Measurements from ENCODE around the gene GPR142. TPM values are rescaled to one million over a fixed set of nuclear protein-coding genes. Genes with fewer than 3 reads are reported as not detected.
"Not testable (repeated sequence)": the region's sequence is repeated elsewhere in the genome, so short reads cannot be mapped to it uniquely, and the experiment has no call there.

GPR142 gene
- total and polyA plus RNA-seq, 3 donors from 2014 or later = 0.51 to 0.87 (median 0.55) TPM

DNA sequence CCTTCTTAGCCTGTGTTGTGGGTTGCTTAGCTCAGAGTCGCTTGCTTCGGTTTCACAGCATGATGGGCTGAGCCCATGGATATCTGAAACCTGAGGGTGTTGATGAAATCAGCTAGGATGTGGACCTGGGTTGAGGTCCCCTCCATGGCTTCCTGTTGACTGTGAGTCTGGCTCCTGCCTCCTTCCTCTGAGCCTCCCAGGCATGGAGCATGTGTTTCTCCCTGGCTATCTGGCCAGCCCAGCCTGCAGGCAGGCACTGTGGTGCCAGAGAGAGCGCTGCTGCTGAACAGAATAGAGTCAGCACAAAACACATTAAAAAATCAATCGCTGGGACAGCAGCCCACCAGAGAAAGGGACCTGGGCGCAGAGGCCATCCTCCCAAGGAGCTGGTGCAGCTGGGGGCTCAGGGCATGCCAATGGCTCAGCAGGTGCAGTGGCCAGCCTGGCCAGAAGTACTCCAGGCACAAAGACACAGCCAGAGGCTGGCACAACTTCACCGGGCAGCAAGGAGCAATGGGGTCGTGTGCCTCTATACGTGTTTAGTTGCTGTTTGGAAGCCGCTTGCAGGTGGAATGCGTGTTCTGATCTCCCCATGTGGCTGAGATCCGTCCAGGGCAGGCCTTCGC is 36.3 kb downstream of the GPR142 start:
- no peaks in the 10 kb centered on the region for H3K9me3 ChIP-seq
- 69 to 78% methylated on average over 12 of the region's 12 CpGs for WGBS, 2 donors
- H3K4me1 ChIP-seq = no peaks in the 10 kb centered on the region
- H3K36me3 ChIP-seq (ENCODE audit: low read depth, missing control alignments) = no peaks in the 10 kb centered on the region
- no peaks in the 10 kb centered on the region for H3K27me3 ChIP-seq
- TF ChIP-seq, protein P1, sequence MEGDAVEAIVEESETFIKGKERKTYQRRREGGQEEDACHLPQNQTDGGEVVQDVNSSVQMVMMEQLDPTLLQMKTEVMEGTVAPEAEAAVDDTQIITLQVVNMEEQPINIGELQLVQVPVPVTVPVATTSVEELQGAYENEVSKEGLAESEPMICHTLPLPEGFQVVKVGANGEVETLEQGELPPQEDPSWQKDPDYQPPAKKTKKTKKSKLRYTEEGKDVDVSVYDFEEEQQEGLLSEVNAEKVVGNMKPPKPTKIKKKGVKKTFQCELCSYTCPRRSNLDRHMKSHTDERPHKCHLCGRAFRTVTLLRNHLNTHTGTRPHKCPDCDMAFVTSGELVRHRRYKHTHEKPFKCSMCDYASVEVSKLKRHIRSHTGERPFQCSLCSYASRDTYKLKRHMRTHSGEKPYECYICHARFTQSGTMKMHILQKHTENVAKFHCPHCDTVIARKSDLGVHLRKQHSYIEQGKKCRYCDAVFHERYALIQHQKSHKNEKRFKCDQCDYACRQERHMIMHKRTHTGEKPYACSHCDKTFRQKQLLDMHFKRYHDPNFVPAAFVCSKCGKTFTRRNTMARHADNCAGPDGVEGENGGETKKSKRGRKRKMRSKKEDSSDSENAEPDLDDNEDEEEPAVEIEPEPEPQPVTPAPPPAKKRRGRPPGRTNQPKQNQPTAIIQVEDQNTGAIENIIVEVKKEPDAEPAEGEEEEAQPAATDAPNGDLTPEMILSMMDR (IDR thresholded peaks at IDR 0.05) = no peak
- no peak for TF ChIP-seq POLR2A (IDR thresholded peaks at IDR 0.05)
- no peak overlapping the region for H3K4me3 ChIP-seq
- H3K27ac ChIP-seq = no peak overlapping the region
- DNase-seq = no peak
- intact Hi-C loops (cut with DNase I; ENCODE audit: low total_unique reads) = no loop called here

DNA sequence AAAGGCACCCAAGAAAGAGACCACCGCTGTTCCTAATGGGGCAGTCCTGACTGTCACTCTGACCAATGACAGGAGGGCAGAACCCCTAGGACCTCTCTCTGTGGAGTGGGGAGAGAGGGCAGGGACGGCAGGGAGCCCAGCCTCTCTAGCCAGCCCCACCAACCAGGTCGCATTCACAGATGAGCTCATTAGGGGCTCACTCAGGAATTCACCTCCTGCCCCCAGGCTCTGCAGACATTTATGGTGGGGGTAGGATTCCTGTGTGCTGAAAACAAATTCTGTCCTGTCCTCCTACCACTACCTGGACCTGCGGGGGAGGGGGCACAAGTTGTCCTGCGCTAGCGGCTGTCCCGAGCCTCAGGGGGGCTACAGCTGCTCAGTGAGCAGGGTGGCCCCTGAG is 36.9 kb downstream of the GPR142 start:
- TF ChIP-seq, protein P1 (IDR thresholded peaks at IDR 0.05) = no peak
- TF ChIP-seq POLR2A (IDR thresholded peaks at IDR 0.05) = no peak
- no peaks in the 10 kb centered on the region for H3K36me3 ChIP-seq (ENCODE audit: low read depth, missing control alignments)
- H3K4me1 ChIP-seq = no peaks in the 10 kb centered on the region
- WGBS, 2 donors = 51 to 56% methylated on average over 3 to 7 of the region's 7 CpGs
- no peak overlapping the region for H3K27ac ChIP-seq
- intact Hi-C loops (cut with DNase I; ENCODE audit: low total_unique reads) = no loop called here
- H3K4me3 ChIP-seq = no peak overlapping the region
- no peaks in the 10 kb centered on the region for H3K9me3 ChIP-seq
- DNase-seq = no peak
- no peaks in the 10 kb centered on the region for H3K27me3 ChIP-seq

DNA sequence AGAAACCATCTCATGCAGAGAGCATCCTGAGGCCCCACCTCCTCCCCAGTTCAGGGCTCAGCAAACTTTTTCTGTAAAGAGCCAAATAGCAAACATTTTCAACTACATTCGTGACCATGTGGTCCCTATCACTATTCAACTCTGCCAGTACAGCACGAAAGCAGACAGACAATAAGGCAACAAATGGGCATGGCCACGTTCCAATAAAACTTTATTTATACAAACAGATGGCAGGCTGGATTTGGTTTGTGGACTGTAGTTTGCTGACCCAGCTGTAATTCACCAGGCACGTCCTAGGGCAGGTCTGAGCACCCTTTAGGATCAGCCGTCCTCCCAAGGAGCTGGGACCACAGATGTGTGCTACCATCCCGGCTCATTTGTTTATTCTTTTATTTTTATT is 37.5 kb downstream of the GPR142 start:
- Histone ChIP-seq H3K9me3 (no peaks in the 10 kb centered on the region), H3K27me3 (no peaks in the 10 kb centered on the region), H3K36me3 (ENCODE audit: low read depth, missing control alignments) (no peaks in the 10 kb centered on the region), H3K27ac (no peak overlapping the region), H3K4me1 (no peaks in the 10 kb centered on the region), H3K4me3 (no peak overlapping the region)
- WGBS, 2 donors = 87 to 89% methylated on average over 6 of the region's 6 CpGs
- intact Hi-C loops (cut with DNase I; ENCODE audit: low total_unique reads) = no loop called here
- TF ChIP-seq POLR2A (IDR thresholded peaks at IDR 0.05) = no peak
- TF ChIP-seq, protein P1 (IDR thresholded peaks at IDR 0.05) = no peak
- DNase-seq = no peak

DNA sequence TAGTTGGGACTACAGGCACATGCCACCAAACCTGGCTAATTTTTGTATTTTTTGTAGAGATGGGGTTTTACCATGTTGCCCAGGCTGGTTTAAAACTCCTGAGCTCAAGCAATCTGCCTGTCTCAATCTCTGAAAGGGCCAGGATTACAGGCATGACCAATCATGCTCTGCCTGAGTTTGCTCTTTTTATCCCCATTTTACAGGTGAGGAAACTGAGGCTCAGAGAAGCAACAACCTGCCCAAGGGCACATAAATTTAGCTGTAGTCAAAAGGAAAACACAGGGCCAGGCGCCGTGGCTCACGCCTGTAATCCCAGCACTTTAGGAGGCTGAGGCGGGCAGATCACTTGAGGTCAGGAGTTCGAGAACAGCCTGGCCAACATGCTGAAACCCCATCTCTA is 38.0 kb downstream of the GPR142 start:
- H3K27ac ChIP-seq; H3K36me3 ChIP-seq (ENCODE audit: low read depth, missing control alignments); H3K9me3 ChIP-seq; DNase-seq; H3K4me1 ChIP-seq; H3K27me3 ChIP-seq; H3K4me3 ChIP-seq; intact Hi-C loops (cut with DNase I; ENCODE audit: low total_unique reads): not testable (repeated sequence)
- 90 to 92% methylated on average over 5 of the region's 5 CpGs for WGBS, 2 donors

DNA sequence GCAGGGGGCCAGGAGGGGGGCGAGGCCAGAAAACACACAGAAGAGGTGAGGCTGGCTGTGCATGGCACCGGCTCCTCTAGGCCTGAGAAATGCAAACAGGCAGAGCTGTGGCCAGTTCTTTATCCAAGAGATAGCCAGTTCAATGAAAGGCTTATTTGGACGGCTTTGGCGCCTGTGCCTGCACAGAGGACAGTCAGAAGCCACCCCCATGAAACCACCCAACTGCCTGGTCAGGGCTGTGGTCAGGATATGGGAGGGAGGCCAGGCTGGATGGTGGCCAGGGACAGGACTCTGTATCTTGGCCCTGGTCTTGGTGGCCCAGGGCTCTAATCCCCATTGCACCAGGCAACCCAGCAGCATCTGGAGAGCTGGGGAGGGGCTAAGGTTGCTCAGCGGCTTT is 40.1 kb downstream of the GPR142 start:
- Histone ChIP-seq H3K4me3 (no peak overlapping the region), H3K9me3 (no peaks in the 10 kb centered on the region), H3K4me1 (no peaks in the 10 kb centered on the region), H3K36me3 (ENCODE audit: low read depth, missing control alignments) (no peaks in the 10 kb centered on the region), H3K27ac (no peak overlapping the region), H3K27me3 (no peaks in the 10 kb centered on the region)
- intact Hi-C loops (cut with DNase I; ENCODE audit: low total_unique reads) = no loop called here
- DNase-seq = no peak
- WGBS, 2 donors = 82 to 83% methylated on average over 4 to 5 of the region's 5 CpGs
- TF ChIP-seq, protein P1 (IDR thresholded peaks at IDR 0.05) = no peak
- TF ChIP-seq POLR2A (IDR thresholded peaks at IDR 0.05) = no peak
